GM19328 (cell line): ENCODE measurements around the gene TUT1.
"Not testable (repeated sequence)": the region's sequence is repeated elsewhere in the genome, so short reads cannot be mapped to it uniquely, and the experiment has no call there.

ENCODE experiments used
- ATAC-seq: cut with Tn5 transposase; IDR thresholded peaks from one replicate; pipeline ENCODE4 v1.9.1; 2021; ENCODE audit warnings: mild to moderate bottlenecking, moderate library complexity; ENCODE audit not compliant: unreplicated experiment

TUT1 gene

GRCh38 chr11:62578541-62578940 lies 12.8 kb downstream of the TUT1 start:
- ATAC-seq: no peak

GRCh38 chr11:62577046-62577714 lies 14.1 kb downstream of the TUT1 start:
- no peak for ATAC-seq

GRCh38 chr11:62575837-62576236 lies 15.5 kb downstream of the TUT1 start:
- no peak for ATAC-seq

- ATAC-seq: no peak
Measured at GRCh38 chr11:62575156-62575555, 16.2 kb downstream of the TUT1 start.

GRCh38 chr11:62574363-62575071 lies 16.8 kb downstream of the TUT1 start:
- peak; percentile 18 for ATAC-seq

GRCh38 chr11:62573592-62574362 lies 17.5 kb downstream of the TUT1 start, which contains the start of gene EEF1G:
Gene EEF1G (minus strand): TSS chr11:62573891. CDS start chr11:62573842, 49 bp downstream.
- peak; percentile 87 for ATAC-seq

- ATAC-seq: no peak
Measured at GRCh38 chr11:62573006-62573591, 18.2 kb downstream of the TUT1 start.

- ATAC-seq: no peak
Measured at GRCh38 chr11:62572431-62572830, 18.9 kb downstream of the TUT1 start.

GRCh38 chr11:62571493-62571892 lies 19.8 kb downstream of the TUT1 start:
- ATAC-seq: not testable (repeated sequence)

- not testable (repeated sequence) for ATAC-seq
Measured at GRCh38 chr11:62570903-62571302, 20.4 kb downstream of the TUT1 start.

- no peak for ATAC-seq
Measured at GRCh38 chr11:62569611-62570010, 21.7 kb downstream of the TUT1 start.

- no peak for ATAC-seq
Measured at GRCh38 chr11:62567018-62567633, 24.2 kb downstream of the TUT1 start.

GRCh38 chr11:62566247-62566646 lies 25.1 kb downstream of the TUT1 start:
- no peak for ATAC-seq

- no peak for ATAC-seq
Measured at GRCh38 chr11:62565100-62565802, 26.1 kb downstream of the TUT1 start.

GRCh38 chr11:62561677-62562230 lies 29.6 kb downstream of the TUT1 start:
- not testable (repeated sequence) for ATAC-seq

- no peak for ATAC-seq
Measured at GRCh38 chr11:62560566-62561103, 30.7 kb downstream of the TUT1 start.

- not testable (repeated sequence) for ATAC-seq
Measured at GRCh38 chr11:62559626-62560025, 31.7 kb downstream of the TUT1 start.

- ATAC-seq: no peak
Measured at GRCh38 chr11:62559204-62559603, 32.1 kb downstream of the TUT1 start.

GRCh38 chr11:62558669-62559068 lies 32.7 kb downstream of the TUT1 start:
- no peak for ATAC-seq
